NT2/D1 (cell line): ENCODE data around the gene DNAH8.
"Not testable (repeated sequence)": the region's sequence is repeated elsewhere in the genome, so short reads cannot be mapped to it uniquely, and the experiment has no call there.

Experiments used
- DNase-seq: peaks from one replicate; pipeline ENCODE4 v3.0.0-alpha.2; 2011; ENCODE audit warnings: low read depth, low spot score
- H3K27me3 ChIP-seq: 2 replicates; pipeline ENCODE4 v1.6.0; 2011; ENCODE audit warnings: mild to moderate bottlenecking; ENCODE audit not compliant: insufficient read length, insufficient read depth
- H3K36me3 ChIP-seq: 2 replicates; pipeline ENCODE4 v1.6.1; 2011; ENCODE audit warnings: mild to moderate bottlenecking, low read length, mixed read lengths; ENCODE audit not compliant: insufficient read depth, insufficient read length
- H3K4me1 ChIP-seq: 2 replicates; pipeline ENCODE4 v1.5.1; 2011; ENCODE audit not compliant: insufficient read depth, insufficient read length
- H3K4me3 ChIP-seq: 2 replicates; pipeline ENCODE4 v1.5.1; 2011; ENCODE audit warnings: low read depth; ENCODE audit not compliant: insufficient read length
- H3K9ac ChIP-seq: 2 replicates; pipeline ENCODE4 v1.6.0; 2011; ENCODE audit warnings: low read depth; ENCODE audit not compliant: insufficient read length
- H3K9me3 ChIP-seq: 2 replicates; pipeline ENCODE4 v1.5.1; 2011; ENCODE audit warnings: mild to moderate bottlenecking, low read length; ENCODE audit not compliant: insufficient read depth
- SUZ12 ChIP-seq: IDR thresholded peaks from 2 replicates; pipeline ENCODE4 v1.6.1; 2011; ENCODE audit not compliant: insufficient read length, insufficient read depth; ENCODE audit errors: extremely low read depth
- YY1 ChIP-seq: IDR thresholded peaks from 2 replicates; pipeline ENCODE4 v1.6.1; 2011; ENCODE audit not compliant: insufficient read length, insufficient read depth
- ZNF274 ChIP-seq: IDR thresholded peaks from 2 replicates; pipeline ENCODE4 v1.6.1; 2011; ENCODE audit warnings: mild to moderate bottlenecking, low read depth, low read length

DNAH8 gene

DNA sequence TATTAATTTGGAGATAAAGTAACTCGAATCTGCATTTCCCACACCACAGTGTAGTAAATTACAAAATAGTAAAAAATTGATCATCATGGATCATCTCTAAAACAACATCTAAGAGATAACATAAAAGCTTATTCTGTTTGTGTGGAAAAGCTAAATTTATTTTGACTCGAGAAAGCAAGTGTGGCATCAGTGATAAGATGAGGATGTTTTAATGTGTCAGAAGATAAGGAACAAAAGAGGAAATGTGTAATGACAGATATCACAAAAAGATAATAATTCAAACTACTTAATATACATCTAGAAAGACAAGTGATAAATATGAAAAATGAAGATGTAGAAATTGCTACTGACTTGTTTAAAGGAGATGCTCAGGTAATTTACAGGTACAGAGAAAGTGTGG, 74.1 kb downstream of the DNAH8 start:
- H3K9ac ChIP-seq = no peak overlapping the region
- no peaks in the 10 kb centered on the region for H3K4me1 ChIP-seq
- TF ChIP-seq SUZ12 = no peak
- no peak for TF ChIP-seq ZNF274
- TF ChIP-seq YY1 = no peak
- H3K4me3 ChIP-seq = no peak overlapping the region
- no peak for DNase-seq
- no peaks in the 10 kb centered on the region for H3K9me3 ChIP-seq
- H3K36me3 ChIP-seq = no peaks in the 10 kb centered on the region
- no peaks in the 10 kb centered on the region for H3K27me3 ChIP-seq

DNA sequence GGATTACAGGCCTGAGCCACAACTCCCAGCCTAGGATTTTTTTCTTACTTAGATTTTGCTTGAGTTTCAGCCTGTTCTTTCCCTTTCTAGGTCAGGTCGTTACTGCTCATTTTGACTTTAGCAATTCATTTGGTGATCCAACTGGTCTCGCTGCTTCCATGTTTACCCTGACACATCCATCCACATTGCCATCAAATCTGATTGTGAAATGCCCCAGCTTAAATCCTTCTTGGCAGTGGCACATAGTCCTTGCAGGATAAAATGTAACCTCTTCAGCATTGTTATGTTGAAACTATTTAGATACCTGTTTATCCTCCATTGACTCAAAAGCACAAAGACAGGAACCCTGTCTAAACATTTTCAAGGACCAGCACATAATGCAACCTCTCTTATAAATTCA, 77.2 kb downstream of the DNAH8 start:
- DNase-seq = no peak
- H3K9me3 ChIP-seq = no peaks in the 10 kb centered on the region
- H3K4me3 ChIP-seq = no peak overlapping the region
- H3K36me3 ChIP-seq = no peaks in the 10 kb centered on the region
- no peak overlapping the region for H3K9ac ChIP-seq
- H3K4me1 ChIP-seq = no peaks in the 10 kb centered on the region
- TF ChIP-seq ZNF274 (no peak), SUZ12 (no peak)
- no peaks in the 10 kb centered on the region for H3K27me3 ChIP-seq

DNA sequence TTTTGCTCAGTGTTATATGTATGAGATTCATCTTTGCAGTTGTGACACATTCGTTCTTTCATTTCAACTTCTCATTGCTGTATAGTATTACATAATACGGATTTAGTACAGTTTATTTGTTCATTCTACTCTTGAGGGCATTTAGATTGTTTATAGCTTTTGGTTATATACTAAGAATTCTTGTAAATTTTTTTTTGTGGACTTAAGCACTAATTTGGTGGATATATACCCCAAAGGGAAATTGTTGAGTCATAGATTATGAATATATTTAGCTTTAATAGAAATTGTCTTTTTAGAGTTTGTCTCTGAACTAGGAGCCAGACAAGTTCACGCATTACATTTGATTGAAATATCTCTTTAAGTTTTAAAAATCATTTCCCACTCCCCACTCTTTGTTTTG, 79.6 kb downstream of the DNAH8 start:
- no peaks in the 10 kb centered on the region for H3K27me3 ChIP-seq
- TF ChIP-seq SUZ12 = no peak
- H3K36me3 ChIP-seq = no peaks in the 10 kb centered on the region
- H3K4me3 ChIP-seq = no peak overlapping the region
- DNase-seq = no peak
- H3K9me3 ChIP-seq = no peaks in the 10 kb centered on the region
- no peaks in the 10 kb centered on the region for H3K4me1 ChIP-seq
- no peak overlapping the region for H3K9ac ChIP-seq

- no peak for DNase-seq
- H3K9ac ChIP-seq = no peak overlapping the region
These were observed 80.9 kb downstream of the DNAH8 start for GRCh38 chr6:38796006-38796405.

GRCh38 chr6:38796437-38796836, 81.3 kb downstream of the DNAH8 start:
- H3K4me3 ChIP-seq, DNase-seq, H3K36me3 ChIP-seq, H3K4me1 ChIP-seq, H3K9me3 ChIP-seq, H3K9ac ChIP-seq, H3K27me3 ChIP-seq: not testable (repeated sequence)

More at GRCh38 chr6:38796006-38796405, 80.9 kb downstream of the DNAH8 start:
- Histone ChIP-seq H3K36me3 (no peaks in the 10 kb centered on the region), H3K4me1 (no peaks in the 10 kb centered on the region), H3K4me3 (no peak overlapping the region), H3K9me3 (no peaks in the 10 kb centered on the region), H3K27me3 (no peaks in the 10 kb centered on the region)
- TF ChIP-seq YY1 = no peak
- no peak for TF ChIP-seq ZNF274
- no peak for TF ChIP-seq SUZ12

- no peak for DNase-seq
- no peak for TF ChIP-seq SUZ12
- TF ChIP-seq ZNF274 = no peak
- no peak for TF ChIP-seq YY1
- no peaks in the 10 kb centered on the region for H3K9me3 ChIP-seq
- H3K36me3 ChIP-seq = no peaks in the 10 kb centered on the region
- no peaks in the 10 kb centered on the region for H3K4me1 ChIP-seq
- no peaks in the 10 kb centered on the region for H3K27me3 ChIP-seq
- H3K4me3 ChIP-seq = no peak overlapping the region
- no peak overlapping the region for H3K9ac ChIP-seq
These were observed 81.7 kb downstream of the DNAH8 start for GRCh38 chr6:38796850-38797249.

DNA sequence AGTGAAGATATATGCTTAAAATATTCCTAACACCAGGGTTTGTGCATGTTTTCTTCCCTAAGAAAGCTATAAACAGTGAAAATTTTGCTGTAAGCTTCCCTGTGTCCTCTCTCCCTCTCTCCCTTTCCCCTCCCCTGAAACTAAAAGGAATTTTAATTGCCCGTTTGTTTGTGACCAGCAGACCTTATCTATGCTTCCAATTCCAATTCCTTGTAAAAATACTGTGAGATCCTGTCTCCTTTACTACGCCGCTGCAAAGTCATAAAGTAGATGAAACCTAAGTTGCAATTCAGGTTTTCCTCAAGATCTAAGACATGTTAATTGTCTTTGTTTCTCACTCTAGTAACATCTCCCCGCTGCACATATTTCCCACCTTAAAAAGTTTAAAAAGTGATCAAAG, 82.3 kb downstream of the DNAH8 start:
- no peak for DNase-seq
- Histone ChIP-seq H3K4me3 (no peak overlapping the region), H3K36me3 (no peaks in the 10 kb centered on the region), H3K9ac (no peak overlapping the region), H3K27me3 (no peaks in the 10 kb centered on the region), H3K4me1 (no peaks in the 10 kb centered on the region), H3K9me3 (no peaks in the 10 kb centered on the region)
- TF ChIP-seq YY1 (no peak), ZNF274 (no peak), SUZ12 (no peak)

DNA sequence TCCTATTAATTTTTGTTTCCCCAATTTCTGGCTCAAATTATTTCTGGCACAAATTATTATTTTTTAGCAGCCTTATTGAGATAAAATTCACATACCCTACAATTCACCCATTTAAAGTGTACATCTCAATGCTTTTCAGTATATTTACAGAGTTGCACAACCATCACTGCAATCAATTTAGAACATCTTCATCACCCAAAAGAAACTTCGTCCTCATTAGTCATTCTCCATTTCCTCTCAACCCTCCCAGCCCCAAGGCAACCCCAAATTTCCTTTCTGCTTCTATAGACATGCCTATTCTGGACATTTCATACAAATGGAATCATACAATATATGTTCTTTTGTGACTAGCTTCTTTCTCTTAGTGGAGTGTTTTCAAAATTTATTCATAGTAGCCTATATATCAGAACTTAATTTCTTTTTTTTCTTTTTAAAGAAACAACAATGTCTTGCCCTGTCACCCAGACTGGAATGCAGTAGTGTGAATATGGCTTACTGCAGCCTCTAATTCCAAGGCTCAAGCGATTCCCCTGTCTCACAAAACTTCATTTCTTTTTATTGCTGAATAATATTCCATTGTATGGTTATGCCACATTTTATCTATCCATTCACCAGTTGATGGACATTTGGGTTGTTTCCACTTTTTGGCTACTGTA, 84.5 kb downstream of the DNAH8 start:
- Histone ChIP-seq H3K27me3 (no peaks in the 10 kb centered on the region), H3K9me3 (no peaks in the 10 kb centered on the region), H3K4me3 (no peak overlapping the region), H3K4me1 (no peaks in the 10 kb centered on the region), H3K36me3 (no peaks in the 10 kb centered on the region), H3K9ac (no peak overlapping the region)
- DNase-seq = no peak
- TF ChIP-seq ZNF274 (no peak), YY1 (no peak), SUZ12 (no peak)
